Kidney (tissue), 14 donors: ENCODE results near the gene DNAH11. TPM values are rescaled to one million over a fixed set of nuclear protein-coding genes. Genes with fewer than 3 reads are reported as not detected.

ENCODE experiments used
- DNase-seq, 5 donors: peaks; one replicate each; pipeline ENCODE4 v3.0.0-alpha.2; 2013 to 2020
- FAIRE-seq: peaks from 2 replicates; lab custom pipeline; 2012; peaks lifted over from hg19 to GRCh38; lab: Jason Lieb, UNC
- H3K27ac ChIP-seq, 2 donors: one replicate each; pipeline ENCODE4 v1.7.0; 2013; ENCODE audit warnings: low read depth in 2 of 2, low read length in 2 of 2, inconsistent platforms in 1 of 2
- H3K27me3 ChIP-seq: one replicate; pipeline ENCODE4 v1.7.1; 2013; ENCODE audit warnings: low read length, inconsistent platforms; ENCODE audit not compliant: control insufficient read depth, insufficient read depth
- H3K36me3 ChIP-seq, 3 donors: one replicate each; pipeline versions ENCODE4 v1.7.0 to v1.7.1; 2013; ENCODE audit warnings: low read length in 3 of 3, control low read depth in 1 of 3, inconsistent platforms in 1 of 3; ENCODE audit not compliant: insufficient read depth in 3 of 3, control insufficient read depth in 2 of 3
- H3K4me1 ChIP-seq, 3 donors: one replicate each; pipeline versions ENCODE4 v1.7.0 to v1.7.1; 2013; ENCODE audit warnings: low read length in 3 of 3, inconsistent platforms in 1 of 3, low read depth in 1 of 3; ENCODE audit not compliant: control insufficient read depth in 2 of 3, insufficient read depth in 2 of 3
- H3K4me3 ChIP-seq, 3 donors: one replicate each; pipeline versions ENCODE4 v1.7.0 to v1.8.1; 2013; ENCODE audit warnings: low read length in 3 of 3, control low read depth in 1 of 3, inconsistent platforms in 1 of 3
- H3K9ac ChIP-seq, 3 donors: one replicate each; pipeline versions ENCODE4 v1.7.0 to v1.7.1; 2013; ENCODE audit warnings: low read length in 3 of 3, control low read depth in 1 of 3, inconsistent platforms in 1 of 3
- H3K9me3 ChIP-seq, 3 donors: one replicate each; pipeline versions ENCODE4 v1.7.0 to v1.7.1; 2013; ENCODE audit warnings: low read length in 3 of 3, control low read depth in 1 of 3, inconsistent platforms in 1 of 3; ENCODE audit not compliant: control insufficient read depth in 2 of 3, insufficient read depth in 1 of 3
- intact Hi-C: fragments of 100-400 bp; cut with DNase I; formaldehyde crosslinking; loops from one replicate; pipeline ENCODE4 v1.11.1; 2022
- polyA plus RNA-seq: library from polyadenylated mRNA; stranded (reverse); fragments of 350-450 nt; fragmentation: Illumina TruSeq; extraction: RNeasy Lipid Tissue Mini Kit (QIAGEN cat#74804); gene quantifications from one replicate; pipeline ENCODE4 v1.2.3, GENCODE V29; 2014; ENCODE audit warnings: low read depth, low replicate concordance; ENCODE audit not compliant: insufficient read depth
- total RNA-seq: library from RNA; stranded (reverse); fragmentation: NEBNext Ultra II Directional; extraction: Animal tissue kit (Norgen Biotek cat#: 25700); gene quantifications from one replicate; pipeline ENCODE4 v1.2.1, GENCODE V29; 2021
- TF ChIP-seq, protein P1 (sequence below): IDR thresholded peaks from 3 replicates; pipeline ENCODE4 v1.5.1; 2012; ENCODE audit warnings: mild to moderate bottlenecking, moderate library complexity, borderline replicate concordance; ENCODE audit not compliant: insufficient read depth; ENCODE audit errors: extremely low read depth
- donor health status: control.
- donor health status: control.
- donor health status: control.
- donor health status: control.
- donor health status: control.
- donor health status: DM: yes; HTN: yes; CAD: no.
- donor health status: Normal renal cell carcinoma (clear cell type).

DNAH11 gene
- total and polyA plus RNA-seq, 2 donors from 2014 or later: 0.58 to 2.3 TPM

DNA sequence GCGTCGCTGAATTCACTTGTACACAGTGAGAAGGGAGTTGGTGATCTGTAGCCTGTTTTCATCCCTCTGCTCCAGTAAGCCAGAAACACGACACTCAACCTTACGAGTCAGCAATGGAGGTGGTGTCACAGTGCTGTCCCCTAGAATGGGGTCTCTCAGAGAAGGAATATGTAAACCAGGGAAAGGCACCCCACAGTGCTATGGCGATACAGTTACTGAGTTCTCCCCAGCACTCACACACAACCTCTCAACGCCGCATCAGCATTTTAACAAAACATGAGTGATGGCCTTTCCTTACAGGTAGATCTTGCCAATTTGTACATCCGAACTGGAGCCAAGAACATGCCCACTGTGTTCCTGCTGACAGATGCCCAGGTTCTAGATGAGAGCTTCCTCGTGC lies 206.5 kb downstream of the DNAH11 start:
- Histone ChIP-seq H3K27me3 (no peaks in the 10 kb centered on the region), H3K36me3 (no peaks in the 10 kb centered on the region), H3K4me1 (no peaks in the 10 kb centered on the region), H3K27ac (no peak overlapping the region), H3K9ac (no peak overlapping the region), H3K9me3 (no peaks in the 10 kb centered on the region), H3K4me3 (no peak overlapping the region)
- TF ChIP-seq, protein P1, sequence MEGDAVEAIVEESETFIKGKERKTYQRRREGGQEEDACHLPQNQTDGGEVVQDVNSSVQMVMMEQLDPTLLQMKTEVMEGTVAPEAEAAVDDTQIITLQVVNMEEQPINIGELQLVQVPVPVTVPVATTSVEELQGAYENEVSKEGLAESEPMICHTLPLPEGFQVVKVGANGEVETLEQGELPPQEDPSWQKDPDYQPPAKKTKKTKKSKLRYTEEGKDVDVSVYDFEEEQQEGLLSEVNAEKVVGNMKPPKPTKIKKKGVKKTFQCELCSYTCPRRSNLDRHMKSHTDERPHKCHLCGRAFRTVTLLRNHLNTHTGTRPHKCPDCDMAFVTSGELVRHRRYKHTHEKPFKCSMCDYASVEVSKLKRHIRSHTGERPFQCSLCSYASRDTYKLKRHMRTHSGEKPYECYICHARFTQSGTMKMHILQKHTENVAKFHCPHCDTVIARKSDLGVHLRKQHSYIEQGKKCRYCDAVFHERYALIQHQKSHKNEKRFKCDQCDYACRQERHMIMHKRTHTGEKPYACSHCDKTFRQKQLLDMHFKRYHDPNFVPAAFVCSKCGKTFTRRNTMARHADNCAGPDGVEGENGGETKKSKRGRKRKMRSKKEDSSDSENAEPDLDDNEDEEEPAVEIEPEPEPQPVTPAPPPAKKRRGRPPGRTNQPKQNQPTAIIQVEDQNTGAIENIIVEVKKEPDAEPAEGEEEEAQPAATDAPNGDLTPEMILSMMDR: no peak
- DNase-seq (peak in 3 of 5 donors; percentile 21 to 44 (median 32)), FAIRE-seq (no peak)
- intact Hi-C loops: no loop called here

DNA sequence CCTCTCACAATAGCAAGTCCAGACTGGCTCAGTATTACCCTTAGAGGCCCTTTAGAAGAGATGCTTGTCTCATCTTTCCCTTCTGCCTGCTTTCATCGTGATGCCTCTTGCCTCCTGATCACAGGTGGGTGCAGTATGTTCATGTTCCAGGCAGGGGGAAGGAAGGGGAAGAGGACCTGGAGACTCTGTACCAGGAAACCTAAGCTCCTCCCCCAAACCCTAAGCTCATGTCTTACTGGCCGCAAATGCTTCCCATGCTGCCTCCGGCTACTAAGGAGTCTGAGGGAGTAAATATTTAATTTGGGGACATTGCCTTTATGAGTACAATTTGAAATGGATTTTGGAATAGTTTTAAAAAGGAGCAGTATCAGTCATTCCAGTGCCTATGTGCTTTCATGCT lies 210.2 kb downstream of the DNAH11 start:
- Histone ChIP-seq H3K9me3 (no peaks in the 10 kb centered on the region), H3K36me3 (no peaks in the 10 kb centered on the region), H3K27ac (no peak overlapping the region), H3K4me3 (no peak overlapping the region), H3K27me3 (no peaks in the 10 kb centered on the region), H3K4me1 (no peaks in the 10 kb centered on the region), H3K9ac (no peak overlapping the region)
- intact Hi-C loops: no loop called here
- DNase-seq (no peak), FAIRE-seq (no peak)
- TF ChIP-seq, protein P1: no peak

DNA sequence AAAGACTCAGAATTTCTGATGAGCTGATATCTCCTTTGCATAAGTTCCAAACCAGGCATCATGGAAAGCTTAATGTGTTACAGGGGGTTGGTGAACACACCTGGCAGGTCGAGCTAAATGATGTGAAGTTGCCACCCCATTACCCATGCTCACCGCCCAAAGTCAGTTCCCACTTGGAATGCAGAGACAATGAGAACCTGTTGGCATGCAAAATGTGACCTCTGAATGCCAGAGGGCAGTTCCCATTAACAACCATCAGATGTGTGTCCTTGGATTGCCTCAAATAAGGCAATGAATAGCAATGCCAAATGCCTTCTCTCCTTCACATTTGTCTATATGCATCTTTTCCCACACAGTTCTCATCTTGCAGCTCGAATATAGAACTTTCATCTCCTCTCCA lies 212.1 kb downstream of the DNAH11 start:
- no peak for FAIRE-seq
- intact Hi-C loops: no loop called here
- H3K27me3 ChIP-seq: no peaks in the 10 kb centered on the region

More for the DNA sequence above, 212.1 kb downstream of the DNAH11 start:
- no peak overlapping the region for H3K4me3 ChIP-seq
- no peak overlapping the region for H3K9ac ChIP-seq
- no peaks in the 10 kb centered on the region for H3K36me3 ChIP-seq
- H3K9me3 ChIP-seq: no peaks in the 10 kb centered on the region
- no peak overlapping the region for H3K27ac ChIP-seq
- H3K4me1 ChIP-seq: no peaks in the 10 kb centered on the region
- peak in 1 of 5 donors; percentile 32 for DNase-seq
- TF ChIP-seq, protein P1: no peak
